ENCODE results near the gene PROX1. TPM values are rescaled to one million over a fixed set of nuclear protein-coding genes. Genes with fewer than 3 reads are reported as not detected.

PROX1 gene
- total and polyA plus RNA-seq, 2 of the 8 experiments (the other 6 are each of a cell fraction or from before 2014, with no cell fraction given): 0.30 to 2.0 TPM

DNA sequence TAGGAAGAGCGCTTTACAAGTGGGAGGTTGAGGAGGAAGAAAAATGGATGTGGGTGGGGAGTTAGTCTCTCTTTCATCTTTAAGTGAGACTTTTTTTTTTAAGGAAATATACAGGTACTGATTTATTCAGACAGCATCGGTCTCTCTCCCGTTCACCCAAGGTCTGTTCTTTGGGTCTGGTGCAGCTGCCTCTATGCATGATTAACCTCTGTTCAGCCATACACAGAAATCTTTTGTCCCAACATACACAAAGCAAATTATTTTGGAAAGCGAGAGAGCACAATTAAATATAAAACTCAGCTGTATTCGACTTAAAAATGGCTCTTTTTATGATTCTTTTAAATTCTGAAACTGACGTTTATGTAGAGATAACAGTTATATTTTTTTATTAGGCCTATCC lies 11.0 kb downstream of the PROX1 start:
- Histone ChIP-seq H3K79me2 (ENCODE audit: control insufficient read depth in 1 of 2, insufficient read depth in 2 of 2, low read length in 2 of 2) (no peaks in the 10 kb centered on the region), H3K23me2 (ENCODE audit: low read depth, low read length) (no peaks in the 10 kb centered on the region), H2BK120ac (replicated peaks; ENCODE audit: low read depth, low read length) (no peak overlapping the region), H4K20me1 (replicated peaks in 1 of 2; ENCODE audit: control insufficient read depth in 1 of 2, insufficient read depth in 2 of 2, low read length in 2 of 2) (peaks cover 0 to 1% of the 10 kb centered on the region in 2 experiments), H3K4me2 (ENCODE audit: insufficient read depth in 1 of 2, low read depth in 2 of 2, low read length in 2 of 2) (no peak overlapping the region), H3K27ac (ENCODE audit: low read depth, low read length) (no peak overlapping the region), H2BK12ac (ENCODE audit: low read depth, low read length) (no peak overlapping the region), H3K4ac (replicated peaks; ENCODE audit: insufficient read length, low read depth, low read length) (no peak overlapping the region), H3K36me3 (ENCODE audit: control insufficient read depth in 2 of 4, insufficient read depth in 4 of 4, low read length in 3 of 4) (no peaks in the 10 kb centered on the region), H2BK20ac (ENCODE audit: low read length) (no peak overlapping the region), H3K14ac (ENCODE audit: insufficient read length) (no peak overlapping the region), H3K27me3 (replicated peaks in 1 of 4; ENCODE audit: control insufficient read depth in 3 of 4, extremely low read depth in 1 of 4, insufficient read depth in 3 of 4, low read length in 3 of 4) (no peaks in the 10 kb centered on the region), H3K56ac (replicated peaks; ENCODE audit: insufficient read length, low read depth, low read length) (no peak overlapping the region), H2BK15ac (ENCODE audit: low read length) (no peak overlapping the region), H2AFZ (ENCODE audit: low read length) (no peak overlapping the region), H3K18ac (ENCODE audit: extremely low read depth, low read length) (no peak overlapping the region), H3K4me3 (ENCODE audit: extremely low read depth in 1 of 4, insufficient read depth in 2 of 4, low read depth in 3 of 4, low read length in 4 of 4) (no peak overlapping the region), H3K9me3 (ENCODE audit: insufficient read depth in 2 of 2, low read depth in 1 of 2, low read length in 1 of 2) (no peaks in the 10 kb centered on the region), H4K8ac (ENCODE audit: extremely low read depth, insufficient read depth, low read length) (no peak overlapping the region), H4K5ac (ENCODE audit: insufficient read length, low read depth, low read length) (no peak overlapping the region), H2AK5ac (ENCODE audit: low read depth, low read length) (no peak overlapping the region), H3K23ac (ENCODE audit: insufficient read length) (no peak overlapping the region), H3K79me1 (ENCODE audit: low read depth, low read length) (no peaks in the 10 kb centered on the region), H2BK5ac (ENCODE audit: low read depth, low read length) (no peak overlapping the region), H3K9ac (replicated peaks in 1 of 4; ENCODE audit: extremely low read depth in 1 of 4, low read depth in 3 of 4, low read length in 3 of 4) (no peak overlapping the region), H4K91ac (replicated peaks; ENCODE audit: insufficient read length, low read length) (no peak overlapping the region), H3K4me1 (replicated peaks in 1 of 4; ENCODE audit: control insufficient read depth in 3 of 4, insufficient read depth in 4 of 4, low read length in 3 of 4) (peaks cover 0 to 6% (median 0%) of the 10 kb centered on the region in 4 experiments; a peak in 2 of 7 replicates)
- ChIA-PET CTCF (ENCODE audit: partially characterized antibody) (interaction anchor here (1.7 kb wide), 1 partner anchor 29 kb away, joined by 3 read pairs; no protein-coding TSS in a partner anchor), POLR2A (ENCODE audit: partially characterized antibody) (interaction anchor here (1.0 kb wide), 1 partner anchor 36 kb away, joined by 4 read pairs; no protein-coding TSS in a partner anchor)
- DNase-seq (ENCODE audit: low read depth in 1 of 2, low spot score in 2 of 2) (no peak), FAIRE-seq (no peak)
- WGBS, 2 experiments (ENCODE audit: extremely low coverage in 1 of 2, insufficient coverage in 1 of 2, insufficient read length in 1 of 2, insufficient replicate concordance in 2 of 2, low coverage in 1 of 2, low lambda C conversion rate in 2 of 2, missing lambda C conversion rate in 1 of 2): 85% methylated on average over 6 of the region's 6 CpGs; no CpG with 5 or more reads in 1 of the 2 experiments
- no peak for TF ChIP-seq NANOG (IDR thresholded peaks at IDR 0.05; ENCODE audit: insufficient read depth, low read depth, low read length, poor library complexity, severe bottlenecking)
